Adrenal gland (tissue), 12 donors: ENCODE data around the gene SLC6A12. TPM values are rescaled to one million over a fixed set of nuclear protein-coding genes. Genes with fewer than 3 reads are reported as not detected.

Source experiments
- DNase-seq, 7 donors: peaks; one replicate each; pipeline ENCODE4 v3.0.0-alpha.2; 2019 to 2020
- H3K27ac ChIP-seq, 5 donors: fragments of 200-600 bp; sonication (generic) in 4 of 5; 1 replicate in 3 of 5; 2 replicates in 2 of 5; pipeline versions ENCODE4 v1.5.1 to v1.8.0; 2016 to 2020; ENCODE audit warnings: mild to moderate bottlenecking in 1 of 5
- H3K27me3 ChIP-seq: fragments of 200-600 bp; 2 replicates; pipeline ENCODE4 v1.8.0; 2021
- H3K36me3 ChIP-seq, 2 donors: fragments of 200-600 bp; replicated peaks in 1 of 2; 1 replicate in 1 of 2; 2 replicates in 1 of 2; pipeline versions ENCODE4 v1.5.1 to v1.8.0; 2018 to 2022
- H3K4me1 ChIP-seq, 2 donors: fragments of 200-600 bp; replicated peaks in 1 of 2; 1 replicate in 1 of 2; 2 replicates in 1 of 2; pipeline versions ENCODE4 v1.5.1 to v1.8.0; 2018 to 2021
- H3K4me3 ChIP-seq, 4 donors: fragments of 200-600 bp; sonication (generic) in 3 of 4; one replicate each; pipeline ENCODE4 v1.5.1; 2016 to 2018
- H3K9me3 ChIP-seq, 3 donors: fragments of 200-600 bp; sonication (generic) in 1 of 3; replicated peaks in 1 of 3; 1 replicate in 2 of 3; 2 replicates in 1 of 3; pipeline versions ENCODE4 v1.5.1 to v1.8.0; 2016 to 2021
- CTCF ChIP-seq, 6 experiments: fragments of 450-650 bp in 4 of 6; fragments of 200-600 bp in 2 of 6; sonication (generic) in 1 of 6; IDR thresholded peaks; 1 replicate in 5 of 6; 2 replicates in 1 of 6; pipeline versions ENCODE4 v1.5.1 to v1.8.0; 2016 to 2021; ENCODE audit warnings: antibody characterized with exemption in 6 of 6, mild to moderate bottlenecking in 2 of 6, moderate library complexity in 1 of 6
- POLR2A ChIP-seq, 2 donors: fragments of 450-650 bp; IDR thresholded peaks; one replicate each; pipeline ENCODE4 v1.6.1; 2017; ENCODE audit warnings: antibody characterized with exemption in 2 of 2, mild to moderate bottlenecking in 2 of 2, moderate library complexity in 1 of 2
- WGBS, 4 donors: extraction: QIAGEN DNeasy Blood & Tissue Kit in 2 of 4; methylation state at CpG; one replicate each; pipeline versions ENCODE4 v1.1.5 to v1.1.7; 2013 to 2017; 5-methylcytosine and 5-hydroxymethylcytosine counted together
- intact Hi-C, 2 donors: fragments of 100-400 bp; cut with DNase I; formaldehyde crosslinking; loops; one replicate each; pipeline versions ENCODE4 v1.14.1 to v1.15.0; 2022 to 2023
- polyA plus RNA-seq, 3 donors: library from polyadenylated mRNA; stranded (reverse); fragments of 200-250 nt in 2 of 3; fragments of 350-450 nt in 1 of 3; fragmentation: Illumina TruSeq in 1 of 3; extraction: RNeasy Lipid Tissue Mini Kit (QIAGEN cat#74804) in 1 of 3; gene quantifications; one replicate each; pipeline ENCODE4 v1.2.3, GENCODE V29; 2013 to 2014
- total RNA-seq, 9 donors: library from RNA; depleted of rRNA in 4 of 9; stranded (reverse); fragments of >200 nt in 4 of 9; fragments of 120-200 nt in 1 of 9; fragmentation: NEBNext Ultra II Directional in 1 of 9; extraction: Animal tissue kit (Norgen Biotek cat#: 25700) in 1 of 9; gene quantifications; one replicate each; pipeline versions ENCODE4 v1.1.0 to v1.2.4, GENCODE V29; 2013 to 2023
- donor health status: healthy with polysubstance abuse.
- donor health status: Bipolar disorder and iron deficiency.
- donor health status: DM: yes; HTN: yes; CAD: no.
- donor health status: DM: no; HTN: no; CAD: no.
- donor health status: DM: no; HTN: no; CAD: no.
- donor health status: DM: yes; HTN: yes; CAD: no.

Gene SLC6A12
- total and polyA plus RNA-seq, 12 donors = 0.33 to 4.3 (median 1.4) TPM

GRCh38 chr12:208813-209212 lies 5.1 kb downstream of the SLC6A12 start:
- DNase-seq = no peak
- whole genome bisulfite sequencing, 4 donors = 68 to 80% (median 72%) methylated on average over 4 of the region's 4 CpGs
- TF ChIP-seq CTCF (IDR thresholded peaks at IDR 0.05) (no peak), POLR2A (IDR thresholded peaks at IDR 0.05) (no peak)
- no peak overlapping the region for H3K27ac ChIP-seq
- no peak overlapping the region for H3K4me3 ChIP-seq
- H3K9me3 ChIP-seq = no peaks in the 10 kb centered on the region
- peaks cover 13% of the 10 kb centered on the region for H3K27me3 ChIP-seq
- intact Hi-C loops = no loop called here
- H3K4me1 ChIP-seq = peaks cover 0 to 5% of the 10 kb centered on the region in 2 donors
- H3K36me3 ChIP-seq = no peaks in the 10 kb centered on the region

GRCh38 chr12:207804-208203 lies 6.2 kb downstream of the SLC6A12 start:
- no peak for DNase-seq
- intact Hi-C loops = no loop called here
- WGBS, 4 donors = 86 to 90% (median 88%) methylated on average over 6 to 10 of the region's 10 CpGs

GRCh38 chr12:206746-207440 lies 7.1 kb downstream of the SLC6A12 start:
- H3K4me1 ChIP-seq = peaks cover 0 to 5% of the 10 kb centered on the region in 2 donors
- intact Hi-C loops = no loop called here
- no peak for DNase-seq
- no peak overlapping the region for H3K4me3 ChIP-seq
- H3K27me3 ChIP-seq = peaks cover 13% of the 10 kb centered on the region
- TF ChIP-seq POLR2A (IDR thresholded peaks at IDR 0.05) (no peak), CTCF (IDR thresholded peaks at IDR 0.05) (no peak)
- no peaks in the 10 kb centered on the region for H3K36me3 ChIP-seq
- WGBS, 4 donors = 86 to 90% (median 88%) methylated on average over 19 to 21 of the region's 21 CpGs
- H3K9me3 ChIP-seq = no peaks in the 10 kb centered on the region
- no peak overlapping the region for H3K27ac ChIP-seq

More at GRCh38 chr12:207804-208203, 6.2 kb downstream of the SLC6A12 start:
- H3K36me3 ChIP-seq = no peaks in the 10 kb centered on the region
- TF ChIP-seq POLR2A (IDR thresholded peaks at IDR 0.05) (no peak), CTCF (IDR thresholded peaks at IDR 0.05) (no peak)
- peaks cover 13% of the 10 kb centered on the region for H3K27me3 ChIP-seq
- no peaks in the 10 kb centered on the region for H3K9me3 ChIP-seq
- H3K4me1 ChIP-seq = peaks cover 0 to 5% of the 10 kb centered on the region in 2 donors
- H3K4me3 ChIP-seq = no peak overlapping the region
- H3K27ac ChIP-seq = no peak overlapping the region

GRCh38 chr12:205026-205425 lies 8.9 kb downstream of the SLC6A12 start:
- Histone ChIP-seq H3K27ac (no peak overlapping the region), H3K36me3 (no peaks in the 10 kb centered on the region), H3K27me3 (peaks cover 13% of the 10 kb centered on the region), H3K4me3 (no peak overlapping the region), H3K9me3 (no peaks in the 10 kb centered on the region), H3K4me1 (peaks cover 0 to 5% of the 10 kb centered on the region in 2 donors)
- intact Hi-C loops = no loop called here
- 85 to 95% (median 88%) methylated on average over 4 of the region's 4 CpGs for WGBS, 4 donors
- no peak for DNase-seq
- TF ChIP-seq CTCF (IDR thresholded peaks at IDR 0.05) (no peak), POLR2A (IDR thresholded peaks at IDR 0.05) (no peak)
